ENCODE results near the gene DISC1.

GRCh38 chr1:232038706-232039677 is 412.4 kb downstream of the DISC1 start:
- no peak for TF ChIP-seq CTCF (conservative IDR thresholded peaks at IDR 0.05; ENCODE audit: low read depth, low read length)
- TF ChIP-seq EZH2 (IDR thresholded peaks at IDR 0.05; ENCODE audit: borderline replicate concordance, low read depth, low read length, poor library complexity, severe bottlenecking): no peak
